ENCODE results near the gene AP2A1.

GRCh38 chr19:49791776-49792445 is 25.1 kb downstream of the AP2A1 start:
- TF ChIP-seq EZH2 (IDR thresholded peaks at IDR 0.05) (no peak), POLR2AphosphoS5 (IDR thresholded peaks at IDR 0.05; ENCODE audit: borderline replicate concordance, low read depth, low read length) (no peak), FOXP2 (optimal IDR thresholded peaks at IDR 0.05; ENCODE audit: control extremely low read depth, extremely low read length, insufficient read depth) (no peak)
